Caco-2 (cell line): Measurements from ENCODE around the gene COLEC11. TPM values are rescaled to one million over a fixed set of nuclear protein-coding genes. Genes with fewer than 3 reads are reported as not detected.
"Not testable (repeated sequence)": the region's sequence is repeated elsewhere in the genome, so short reads cannot be mapped to it uniquely, and the experiment has no call there.

Experiments used
- BruUV-seq: library from RNA; stranded (reverse); fragments of 400-500 nt; replicated peaks from 2 replicates; lab custom pipeline; 2021; lab: Mats Ljungman, UMichigan
- CTCF ChIA-PET: fragments of 300-600 bp; sonication (Branson Sonifier 250); formaldehyde crosslinking; loops from one replicate; lab custom pipeline; 2022; ENCODE audit warnings: antibody characterized with exemption; lab: Charles Lee
- POLR2A ChIA-PET: fragments of 300-600 bp; sonication (Branson Sonifier 250); formaldehyde crosslinking; loops from one replicate; lab custom pipeline; 2022; ENCODE audit warnings: antibody characterized with exemption; lab: Charles Lee
- DNase-seq, 2 experiments: peaks; one replicate each; pipeline versions ENCODE4 v3.0.0 to v3.0.0-alpha.2; 2020 to 2022
- H3K27me3 ChIP-seq: replicated peaks from 2 replicates; pipeline ENCODE4 v1.6.0; 2011; ENCODE audit warnings: low read length; ENCODE audit not compliant: control insufficient read depth, insufficient read depth
- H3K36me3 ChIP-seq: 2 replicates; pipeline ENCODE4 v1.5.1; 2011; ENCODE audit warnings: low read length; ENCODE audit not compliant: control insufficient read depth, insufficient read depth
- H3K4me1 ChIP-seq: fragments of 250-450 bp; sonication (Bioruptor Pico); 2 replicates; pipeline ENCODE4 v1.5.1; 2020; ENCODE audit warnings: mild to moderate bottlenecking
- H3K4me3 ChIP-seq: 2 replicates; pipeline ENCODE4 v1.5.1; 2011; ENCODE audit warnings: low read depth, mild to moderate bottlenecking, control low read depth, low read length
- H3K9me3 ChIP-seq: fragments of 250-450 bp; sonication (Bioruptor Pico); 2 replicates; pipeline ENCODE4 v1.5.1; 2020; ENCODE audit warnings: mild to moderate bottlenecking, moderate library complexity
- H3K27ac Mint-ChIP-seq: one replicate; pipeline ENCODE4 v1.8.0; 2022; ENCODE audit warnings: mixed read lengths; ENCODE audit not compliant: unreplicated experiment
- H3K27me3 Mint-ChIP-seq: one replicate; pipeline ENCODE4 v1.8.0; 2022; ENCODE audit warnings: mixed read lengths; ENCODE audit not compliant: insufficient read depth, unreplicated experiment
- H3K36me3 Mint-ChIP-seq: one replicate; pipeline ENCODE4 v1.8.0; 2022; ENCODE audit warnings: mild to moderate bottlenecking, mixed read lengths; ENCODE audit not compliant: insufficient read depth, unreplicated experiment
- H3K4me1 Mint-ChIP-seq: one replicate; pipeline ENCODE4 v1.8.0; 2022; ENCODE audit warnings: low read depth, mixed read lengths; ENCODE audit not compliant: unreplicated experiment
- H3K4me3 Mint-ChIP-seq: one replicate; pipeline ENCODE4 v1.8.0; 2022; ENCODE audit warnings: mild to moderate bottlenecking, moderate library complexity, mixed read lengths; ENCODE audit not compliant: unreplicated experiment
- H3K9me3 Mint-ChIP-seq: one replicate; pipeline ENCODE4 v1.8.0; 2022; ENCODE audit warnings: mixed read lengths; ENCODE audit not compliant: unreplicated experiment
- CTCF ChIP-seq, 2 experiments: fragments of 200-600 bp in 1 of 2; IDR thresholded peaks; 1 replicate in 1 of 2; 2 replicates in 1 of 2; pipeline versions ENCODE4 v1.5.1 to v1.8.0; 2011 to 2022; ENCODE audit warnings: antibody characterized with exemption in 1 of 2, control low read depth in 1 of 2, inconsistent platforms in 1 of 2, low read depth in 1 of 2, low read length in 1 of 2, mild to moderate bottlenecking in 1 of 2, moderate library complexity in 1 of 2; ENCODE audit not compliant: insufficient read depth in 1 of 2, severe bottlenecking in 1 of 2, unreplicated experiment in 1 of 2
- intact Hi-C: fragments of 100-400 bp; cut with micrococcal nuclease; formaldehyde crosslinking; loops from one replicate; pipeline ENCODE4 v1.10.0; 2022; ENCODE audit not compliant: unreplicated experiment
- total RNA-seq: library from RNA; stranded (reverse); gene quantifications from 2 replicates; pipeline ENCODE4 v1.2.3, GENCODE V29; 2022

The COLEC11 gene
- total RNA-seq, 1 experiment from 2014 or later = not detected

- Histone ChIP-seq H3K9me3 (no peaks in the 10 kb centered on the region), H3K4me3 (no peak overlapping the region), H3K27me3 (no peaks in the 10 kb centered on the region), H3K4me1 (no peaks in the 10 kb centered on the region), H3K36me3 (no peaks in the 10 kb centered on the region)
- peaks cover 26% of the 10 kb centered on the region for H3K36me3 Mint-ChIP-seq
- CTCF ChIA-PET = no interaction called here
- peaks cover 12% of the 10 kb centered on the region for H3K4me1 Mint-ChIP-seq
- intact Hi-C loops = no loop called here
- no peak for DNase-seq
- no peak for TF ChIP-seq CTCF (IDR thresholded peaks at IDR 0.05; ENCODE audit: insufficient read depth in 1 of 2, low read depth in 1 of 2, low read length in 1 of 2, severe bottlenecking in 1 of 2, unreplicated experiment in 1 of 2)
- POLR2A ChIA-PET = no interaction called here
- H3K4me3 Mint-ChIP-seq = no peak overlapping the region
- no peaks in the 10 kb centered on the region for H3K9me3 Mint-ChIP-seq
- no peak overlapping the region for H3K27ac Mint-ChIP-seq
- no TSS peak for BruUV-seq
- H3K27me3 Mint-ChIP-seq = no peaks in the 10 kb centered on the region
Measured at GRCh38 chr2:3563521-3563976, 31.4 kb upstream of the COLEC11 start.

GRCh38 chr2:3565117-3565516 lies 29.8 kb upstream of the COLEC11 start:
- Mint-ChIP-seq H3K27ac (no peak overlapping the region), H3K4me3 (no peak overlapping the region), H3K27me3 (no peaks in the 10 kb centered on the region), H3K36me3 (peaks cover 12% of the 10 kb centered on the region), H3K4me1 (peaks cover 6% of the 10 kb centered on the region), H3K9me3 (no peaks in the 10 kb centered on the region)
- Histone ChIP-seq H3K27me3 (no peaks in the 10 kb centered on the region), H3K4me1 (no peaks in the 10 kb centered on the region), H3K9me3 (no peaks in the 10 kb centered on the region), H3K36me3 (no peaks in the 10 kb centered on the region), H3K4me3 (no peak overlapping the region)
- TF ChIP-seq CTCF (IDR thresholded peaks at IDR 0.05; ENCODE audit: insufficient read depth in 1 of 2, low read depth in 1 of 2, low read length in 1 of 2, severe bottlenecking in 1 of 2, unreplicated experiment in 1 of 2) = no peak
- no peak for DNase-seq
- CTCF ChIA-PET = no interaction called here
- no TSS peak for BruUV-seq
- POLR2A ChIA-PET = no interaction called here
- intact Hi-C loops = no loop called here

GRCh38 chr2:3566806-3567205 lies 28.1 kb upstream of the COLEC11 start:
- ChIA-PET CTCF (no interaction called here), POLR2A (no interaction called here)
- H3K4me1 Mint-ChIP-seq = no peaks in the 10 kb centered on the region
- no peak overlapping the region for H3K27ac Mint-ChIP-seq
- no TSS peak for BruUV-seq
- intact Hi-C loops = no loop called here
- no peaks in the 10 kb centered on the region for H3K27me3 Mint-ChIP-seq
- Histone ChIP-seq H3K4me3 (no peak overlapping the region), H3K27me3 (no peaks in the 10 kb centered on the region), H3K9me3 (no peaks in the 10 kb centered on the region), H3K4me1 (no peaks in the 10 kb centered on the region), H3K36me3 (no peaks in the 10 kb centered on the region)
- no peak overlapping the region for H3K4me3 Mint-ChIP-seq
- no peak for TF ChIP-seq CTCF (IDR thresholded peaks at IDR 0.05; ENCODE audit: insufficient read depth in 1 of 2, low read depth in 1 of 2, low read length in 1 of 2, severe bottlenecking in 1 of 2, unreplicated experiment in 1 of 2)
- H3K36me3 Mint-ChIP-seq = no peaks in the 10 kb centered on the region
- H3K9me3 Mint-ChIP-seq = no peaks in the 10 kb centered on the region
- DNase-seq = no peak

- H3K27ac Mint-ChIP-seq, H3K27me3 Mint-ChIP-seq, H3K4me3 ChIP-seq, H3K27me3 ChIP-seq, intact Hi-C loops, H3K4me1 Mint-ChIP-seq, BruUV-seq, POLR2A ChIA-PET, H3K9me3 Mint-ChIP-seq, H3K36me3 Mint-ChIP-seq, H3K4me1 ChIP-seq, H3K36me3 ChIP-seq, H3K9me3 ChIP-seq, H3K4me3 Mint-ChIP-seq, DNase-seq, CTCF ChIA-PET: not testable (repeated sequence)
Measured at GRCh38 chr2:3569656-3570055, 25.3 kb upstream of the COLEC11 start.
